Measurements from ENCODE around the gene ACOX3.
A peak's percentile ranks its signal among the peaks of the same experiment; 100 is the strongest.
"Not testable (repeated sequence)": the region's sequence is repeated elsewhere in the genome, so short reads cannot be mapped to it uniquely, and the experiment has no call there.

The ACOX3 gene

GRCh38 chr4:8387615-8388527 is 52.7 kb downstream of the ACOX3 start:
- TF ChIP-seq GATA1 (IDR thresholded peaks at IDR 0.05; ENCODE audit: low read depth, low read length), result no peak
- TF ChIP-seq POLR2A (IDR thresholded peaks at IDR 0.05; ENCODE audit: low read length), result no peak
- no peak for DNase-seq

- TF ChIP-seq GATA1 (IDR thresholded peaks at IDR 0.05; ENCODE audit: low read depth, low read length) (no peak), POLR2A (IDR thresholded peaks at IDR 0.05; ENCODE audit: low read length) (no peak)
- DNase-seq, result no peak
Observed at GRCh38 chr4:8387194-8387593, 53.3 kb downstream of the ACOX3 start.

GRCh38 chr4:8386731-8387130 is 53.8 kb downstream of the ACOX3 start:
- TF ChIP-seq POLR2A (IDR thresholded peaks at IDR 0.05; ENCODE audit: low read length) (no peak), GATA1 (IDR thresholded peaks at IDR 0.05; ENCODE audit: low read depth, low read length) (no peak)

GRCh38 chr4:8386131-8386530 is 54.4 kb downstream of the ACOX3 start:
- DNase-seq, result not testable (repeated sequence)

More at GRCh38 chr4:8386731-8387130, 53.8 kb downstream of the ACOX3 start:
- DNase-seq, result no peak

GRCh38 chr4:8385611-8386010 is 54.9 kb downstream of the ACOX3 start:
- TF ChIP-seq POLR2A (IDR thresholded peaks at IDR 0.05; ENCODE audit: low read length) (no peak), GATA1 (IDR thresholded peaks at IDR 0.05; ENCODE audit: low read depth, low read length) (no peak)

GRCh38 chr4:8385106-8385505 is 55.4 kb downstream of the ACOX3 start:
- peak in 1 of 2 experiments; percentile 31 for DNase-seq
- TF ChIP-seq GATA1 (IDR thresholded peaks at IDR 0.05; ENCODE audit: low read depth, low read length), result no peak
- no peak for TF ChIP-seq POLR2A (IDR thresholded peaks at IDR 0.05; ENCODE audit: low read length)

More at GRCh38 chr4:8385611-8386010, 54.9 kb downstream of the ACOX3 start:
- DNase-seq, result no peak

- TF ChIP-seq GATA1 (IDR thresholded peaks at IDR 0.05; ENCODE audit: low read depth, low read length), result no peak
- TF ChIP-seq POLR2A (IDR thresholded peaks at IDR 0.05; ENCODE audit: low read length), result no peak
- DNase-seq, result no peak
Observed at GRCh38 chr4:8384397-8385060, 56.0 kb downstream of the ACOX3 start.

- no peak for DNase-seq
- TF ChIP-seq POLR2A (IDR thresholded peaks at IDR 0.05; ENCODE audit: low read length) (no peak), GATA1 (IDR thresholded peaks at IDR 0.05; ENCODE audit: low read depth, low read length) (no peak)
Observed at GRCh38 chr4:8383451-8384160, 56.9 kb downstream of the ACOX3 start.

- DNase-seq, result no peak
- no peak for TF ChIP-seq POLR2A (IDR thresholded peaks at IDR 0.05; ENCODE audit: low read length)
- no peak for TF ChIP-seq GATA1 (IDR thresholded peaks at IDR 0.05; ENCODE audit: low read depth, low read length)
Observed at GRCh38 chr4:8383016-8383415, 57.5 kb downstream of the ACOX3 start.

GRCh38 chr4:8381814-8382581 is 58.5 kb downstream of the ACOX3 start:
- TF ChIP-seq GATA1 (IDR thresholded peaks at IDR 0.05; ENCODE audit: low read depth, low read length), result no peak
- TF ChIP-seq POLR2A (IDR thresholded peaks at IDR 0.05; ENCODE audit: low read length), result no peak
- DNase-seq, result no peak

GRCh38 chr4:8380511-8381415 is 59.8 kb downstream of the ACOX3 start:
- TF ChIP-seq GATA1 (IDR thresholded peaks at IDR 0.05; ENCODE audit: low read depth, low read length), result no peak
- no peak for TF ChIP-seq POLR2A (IDR thresholded peaks at IDR 0.05; ENCODE audit: low read length)
- DNase-seq, result no peak

- TF ChIP-seq POLR2A (IDR thresholded peaks at IDR 0.05; ENCODE audit: low read length) (no peak), GATA1 (IDR thresholded peaks at IDR 0.05; ENCODE audit: low read depth, low read length) (no peak)
- no peak for DNase-seq
Observed at GRCh38 chr4:8379771-8380170, 60.8 kb downstream of the ACOX3 start.

All from erythroblast (primary cell).